Activated CD4-positive, alpha-beta T cell treated with anti-CD3 and anti-CD28 coated beads, Interleukin-2, amount 10 ng/mL, durations not matched to agents 7 days and 5 days (primary cell): Measurements from ENCODE around the gene REM2. TPM values are rescaled to one million over a fixed set of nuclear protein-coding genes. Genes with fewer than 3 reads are reported as not detected.

Experiments
- CTCF ChIA-PET: fragments of 350-600 bp; sonication (Branson Sonifier 250); formaldehyde crosslinking; loops from one replicate; lab custom pipeline; 2021; ENCODE audit warnings: antibody characterized with exemption; lab: Charles Lee
- POLR2A ChIA-PET: fragments of 350-600 bp; sonication (Branson Sonifier 250); formaldehyde crosslinking; loops from one replicate; lab custom pipeline; 2021; ENCODE audit warnings: antibody characterized with exemption; lab: Charles Lee
- DNase-seq: peaks from one replicate; pipeline ENCODE4 v3.0.0-alpha.2; 2020
- H3K27ac Mint-ChIP-seq: one replicate; pipeline ENCODE4 v1.8.0; 2021; ENCODE audit warnings: mild to moderate bottlenecking, moderate library complexity, mixed read lengths
- H3K27me3 Mint-ChIP-seq: one replicate; pipeline ENCODE4 v1.8.0; 2021; ENCODE audit warnings: mixed read lengths
- H3K36me3 Mint-ChIP-seq: one replicate; pipeline ENCODE4 v1.8.0; 2021; ENCODE audit warnings: low read depth, mixed read lengths
- H3K4me1 Mint-ChIP-seq: one replicate; pipeline ENCODE4 v1.8.0; 2021; ENCODE audit warnings: mixed read lengths
- H3K4me3 Mint-ChIP-seq: one replicate; pipeline ENCODE4 v1.8.0; 2021; ENCODE audit warnings: mild to moderate bottlenecking, moderate library complexity, mixed read lengths
- H3K9me3 Mint-ChIP-seq: one replicate; pipeline ENCODE4 v1.8.0; 2021; ENCODE audit warnings: mixed read lengths
- total RNA-seq, 2 experiments: library from RNA; stranded (reverse); gene quantifications; one replicate each; pipeline ENCODE4 v1.2.3, GENCODE V29; 2021

Gene REM2
- total RNA-seq, 2 experiments from 2014 or later = 0.52 to 0.69 TPM

GRCh38 chr14:22871224-22872032, 11.6 kb upstream of the REM2 start, which contains the start of gene LRP10:
TSS of gene LRP10 (plus strand) at chr14:22871740. CDS start at chr14:22872304, 564 bp downstream.
- Mint-ChIP-seq H3K4me3 (peak within 1 kb of the TSS; percentile 89), H3K27me3 (no peaks in the 10 kb centered on the region), H3K27ac (peak within 1 kb of the TSS; percentile 99), H3K4me1 (peaks cover 26% of the 10 kb centered on the region), H3K9me3 (no peaks in the 10 kb centered on the region), H3K36me3 (peaks cover 23% of the 10 kb centered on the region)
- peak; percentile 84 for DNase-seq
- ChIA-PET CTCF (interaction anchor here (0.6 to 5.2 kb wide), 19 partner anchors 10 to 424 kb away, joined by 3 to 50 read pairs (median 3); partner anchors contain the start of gene REM2), POLR2A (interaction anchor here (0.6 kb wide), 2 partner anchors 58 to 220 kb away, joined by 3 to 4 read pairs; no protein-coding TSS in a partner anchor)

- CTCF ChIA-PET = interaction anchor here (0.6 to 5.2 kb wide), 23 partner anchors 10 to 354 kb away, joined by 3 to 50 read pairs (median 5); partner anchors contain the start of gene REM2
- peaks cover 31% of the 10 kb centered on the region for H3K36me3 Mint-ChIP-seq
- H3K27me3 Mint-ChIP-seq = no peaks in the 10 kb centered on the region
- H3K4me1 Mint-ChIP-seq = peaks cover 26% of the 10 kb centered on the region
- peak overlapping the region; percentile 89 for H3K4me3 Mint-ChIP-seq
- peak overlapping the region; percentile 99 for H3K27ac Mint-ChIP-seq
- H3K9me3 Mint-ChIP-seq = no peaks in the 10 kb centered on the region
- POLR2A ChIA-PET = no interaction called here
- peak; percentile 76 for DNase-seq
Measured at GRCh38 chr14:22872033-22872832, 10.8 kb upstream of the REM2 start.

GRCh38 chr14:22872833-22873520, 10.0 kb upstream of the REM2 start:
- H3K27me3 Mint-ChIP-seq = no peaks in the 10 kb centered on the region
- POLR2A ChIA-PET = no interaction called here
- CTCF ChIA-PET = interaction anchor here (0.6 to 5.2 kb wide), 17 partner anchors 9 to 354 kb away, joined by 3 to 50 read pairs (median 5); partner anchors contain the start of gene REM2
- H3K4me3 Mint-ChIP-seq = peak overlapping the region; percentile 89
- peak overlapping the region; percentile 91 for H3K27ac Mint-ChIP-seq
- no peak for DNase-seq
- H3K9me3 Mint-ChIP-seq = no peaks in the 10 kb centered on the region
- H3K36me3 Mint-ChIP-seq = peaks cover 33% of the 10 kb centered on the region
- peaks cover 26% of the 10 kb centered on the region for H3K4me1 Mint-ChIP-seq

- DNase-seq = no peak
- Mint-ChIP-seq H3K4me1 (peaks cover 25% of the 10 kb centered on the region), H3K27ac (peak overlapping the region; percentile 14), H3K36me3 (peaks cover 40% of the 10 kb centered on the region), H3K4me3 (no peak overlapping the region), H3K27me3 (no peaks in the 10 kb centered on the region), H3K9me3 (no peaks in the 10 kb centered on the region)
- ChIA-PET CTCF (interaction anchor here (1.4 to 5.2 kb wide), 4 partner anchors 10 to 44 kb away, joined by 4 to 50 read pairs (median 20); no protein-coding TSS in a partner anchor), POLR2A (no interaction called here)
Measured at GRCh38 chr14:22875003-22875747, 7.8 kb upstream of the REM2 start.

- Mint-ChIP-seq H3K9me3 (no peaks in the 10 kb centered on the region), H3K4me1 (peaks cover 18% of the 10 kb centered on the region), H3K4me3 (no peak overlapping the region), H3K27ac (no peak overlapping the region), H3K36me3 (peaks cover 40% of the 10 kb centered on the region), H3K27me3 (no peaks in the 10 kb centered on the region)
- CTCF ChIA-PET = interaction anchor here (1.0 to 1.4 kb wide), 3 partner anchors 11 to 25 kb away, joined by 3 to 4 read pairs (median 3); no protein-coding TSS in a partner anchor
- POLR2A ChIA-PET = no interaction called here
- no peak for DNase-seq
Measured at GRCh38 chr14:22875748-22876319, 7.2 kb upstream of the REM2 start.

- H3K4me1 Mint-ChIP-seq = peaks cover 16% of the 10 kb centered on the region
- no peaks in the 10 kb centered on the region for H3K9me3 Mint-ChIP-seq
- H3K36me3 Mint-ChIP-seq = peaks cover 40% of the 10 kb centered on the region
- no peak overlapping the region for H3K4me3 Mint-ChIP-seq
- no peak overlapping the region for H3K27ac Mint-ChIP-seq
- H3K27me3 Mint-ChIP-seq = peaks cover 5% of the 10 kb centered on the region
- ChIA-PET CTCF (no interaction called here), POLR2A (no interaction called here)
- no peak for DNase-seq
Measured at GRCh38 chr14:22877000-22877501, 6.0 kb upstream of the REM2 start.

GRCh38 chr14:22878271-22879246, 4.5 kb upstream of the REM2 start:
- Mint-ChIP-seq H3K36me3 (peaks cover 33% of the 10 kb centered on the region), H3K27me3 (peaks cover 8% of the 10 kb centered on the region), H3K27ac (peak overlapping the region; percentile 20), H3K9me3 (no peaks in the 10 kb centered on the region), H3K4me3 (no peak overlapping the region), H3K4me1 (peaks cover 9% of the 10 kb centered on the region)
- DNase-seq = no peak
- POLR2A ChIA-PET = no interaction called here
- CTCF ChIA-PET = interaction anchor here (1.1 to 1.7 kb wide), 2 partner anchors 19 to 24 kb away, joined by 3 read pairs; no protein-coding TSS in a partner anchor

GRCh38 chr14:22882064-22882463, 958 bp upstream of the REM2 start:
- DNase-seq = no peak
- Mint-ChIP-seq H3K27ac (no peak overlapping the region), H3K4me3 (no peak overlapping the region), H3K27me3 (peaks cover 20% of the 10 kb centered on the region), H3K36me3 (peaks cover 10% of the 10 kb centered on the region), H3K9me3 (no peaks in the 10 kb centered on the region), H3K4me1 (peaks cover 21% of the 10 kb centered on the region)
- ChIA-PET POLR2A (no interaction called here), CTCF (interaction anchor here (0.8 to 3.8 kb wide), 5 partner anchors 9 to 312 kb away, joined by 3 to 27 read pairs (median 7); partner anchors contain the start of gene LRP10)

GRCh38 chr14:22882529-22883172, 371 bp upstream of the REM2 start:
- Mint-ChIP-seq H3K27me3 (peaks cover 20% of the 10 kb centered on the region), H3K4me1 (peaks cover 27% of the 10 kb centered on the region), H3K36me3 (peaks cover 8% of the 10 kb centered on the region), H3K27ac (no peak overlapping the region), H3K4me3 (no peak overlapping the region), H3K9me3 (no peaks in the 10 kb centered on the region)
- ChIA-PET POLR2A (no interaction called here), CTCF (interaction anchor here (1.0 to 7.9 kb wide), 6 partner anchors 10 to 313 kb away, joined by 3 to 61 read pairs (median 10); partner anchors contain the start of genes DAD1 and LRP10)
- DNase-seq = no peak
